ENCODE measurements around the gene C14orf180. TPM values are rescaled to one million over a fixed set of nuclear protein-coding genes. Genes with fewer than 3 reads are reported as not detected.
A peak's percentile ranks its signal among the peaks of the same experiment; 100 is the strongest.

C14orf180 gene
- total RNA-seq, 1 experiment from 2014 or later: not detected

DNA sequence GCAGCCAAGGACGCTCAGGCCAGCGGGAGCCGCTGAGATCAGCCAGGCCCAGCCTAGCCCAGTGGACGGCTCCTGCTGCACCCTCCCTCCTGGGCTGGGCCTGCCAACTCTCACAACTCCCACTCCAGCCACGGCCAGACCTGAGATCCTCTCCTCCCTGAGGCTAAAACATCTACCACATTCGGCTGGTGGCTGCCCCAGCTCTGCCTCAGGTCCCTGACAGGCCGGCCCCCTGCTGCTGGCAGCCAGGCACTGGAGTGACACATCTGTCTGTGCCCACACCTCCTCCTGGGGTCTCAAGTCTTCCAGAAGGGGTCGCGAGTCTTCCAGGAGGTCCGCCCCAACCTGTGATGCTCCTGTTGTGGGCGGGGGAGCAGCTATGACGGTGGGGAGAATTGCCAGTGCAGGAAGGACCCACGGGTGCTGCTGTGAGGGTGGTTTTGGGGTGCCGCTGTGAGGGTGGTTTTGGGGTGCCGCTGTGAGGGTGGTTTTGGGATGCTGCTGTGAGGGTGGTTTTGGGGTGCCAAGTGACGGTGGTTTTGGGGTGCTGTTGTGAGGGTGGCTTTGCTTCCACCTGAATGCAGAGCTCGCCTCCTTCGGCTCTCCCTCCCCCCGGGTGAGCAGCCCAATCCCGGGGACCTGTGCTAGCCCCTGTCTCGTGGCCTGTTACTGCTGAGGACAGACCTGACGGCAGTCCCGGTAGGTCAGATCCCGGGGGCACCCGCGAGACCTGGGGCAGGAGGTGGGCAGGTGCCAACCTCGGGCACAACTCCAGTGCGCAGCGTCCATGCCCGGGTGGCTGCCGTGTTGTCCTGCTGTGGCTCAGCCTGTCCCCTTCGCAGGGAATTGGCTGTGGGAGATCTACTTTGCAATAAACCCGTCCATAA, 27.5 kb upstream of the C14orf180 start:
- CTCF ChIA-PET: interaction anchor here (0.5 to 1.2 kb wide), 2 partner anchors 12 to 63 kb away, joined by 3 to 5 read pairs; no protein-coding TSS in a partner anchor
- POLR2A ChIA-PET: no interaction called here
- DNase-seq (ENCODE audit: low spot score): peak; percentile 13

DNA sequence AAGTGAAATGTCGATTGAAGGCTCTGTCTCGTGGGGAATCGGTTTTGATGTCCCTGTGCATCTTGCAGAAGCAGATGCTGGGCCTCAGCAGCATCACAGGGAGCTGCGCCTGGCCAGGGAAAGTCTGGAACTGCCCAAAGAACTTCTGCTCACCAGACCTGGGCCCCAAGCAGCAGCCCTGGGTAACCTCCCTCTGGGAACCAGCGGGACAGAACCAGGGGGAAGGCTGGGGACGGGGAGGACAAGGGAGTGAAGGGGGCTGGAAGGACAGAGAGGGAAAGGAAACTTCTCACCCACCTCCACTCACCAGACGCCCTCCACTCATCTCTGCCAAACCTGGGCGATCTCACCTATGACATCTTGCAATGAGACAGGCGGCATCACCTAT, 26.8 kb upstream of the C14orf180 start:
- H3K9me3 Mint-ChIP-seq: peaks cover 7% of the 10 kb centered on the region; the same call in 1 of the 2 replicates
- ChIA-PET CTCF (no interaction called here), POLR2A (no interaction called here)
- TF ChIP-seq NFYB (CRISPR knock-in tag; conservative IDR thresholded peaks at IDR 0.05; ENCODE audit: low read depth) (no peak), NR1H2 (CRISPR knock-in tag; IDR thresholded peaks at IDR 0.05) (no peak), FOXK1 (CRISPR knock-in tag; IDR thresholded peaks at IDR 0.05) (no peak), ELF4 (CRISPR knock-in tag; IDR thresholded peaks at IDR 0.05; ENCODE audit: low read depth) (no peak), IRF2 (CRISPR knock-in tag; IDR thresholded peaks at IDR 0.05; ENCODE audit: borderline replicate concordance, low read depth) (no peak)
- TF ChIP-seq, protein P1, sequence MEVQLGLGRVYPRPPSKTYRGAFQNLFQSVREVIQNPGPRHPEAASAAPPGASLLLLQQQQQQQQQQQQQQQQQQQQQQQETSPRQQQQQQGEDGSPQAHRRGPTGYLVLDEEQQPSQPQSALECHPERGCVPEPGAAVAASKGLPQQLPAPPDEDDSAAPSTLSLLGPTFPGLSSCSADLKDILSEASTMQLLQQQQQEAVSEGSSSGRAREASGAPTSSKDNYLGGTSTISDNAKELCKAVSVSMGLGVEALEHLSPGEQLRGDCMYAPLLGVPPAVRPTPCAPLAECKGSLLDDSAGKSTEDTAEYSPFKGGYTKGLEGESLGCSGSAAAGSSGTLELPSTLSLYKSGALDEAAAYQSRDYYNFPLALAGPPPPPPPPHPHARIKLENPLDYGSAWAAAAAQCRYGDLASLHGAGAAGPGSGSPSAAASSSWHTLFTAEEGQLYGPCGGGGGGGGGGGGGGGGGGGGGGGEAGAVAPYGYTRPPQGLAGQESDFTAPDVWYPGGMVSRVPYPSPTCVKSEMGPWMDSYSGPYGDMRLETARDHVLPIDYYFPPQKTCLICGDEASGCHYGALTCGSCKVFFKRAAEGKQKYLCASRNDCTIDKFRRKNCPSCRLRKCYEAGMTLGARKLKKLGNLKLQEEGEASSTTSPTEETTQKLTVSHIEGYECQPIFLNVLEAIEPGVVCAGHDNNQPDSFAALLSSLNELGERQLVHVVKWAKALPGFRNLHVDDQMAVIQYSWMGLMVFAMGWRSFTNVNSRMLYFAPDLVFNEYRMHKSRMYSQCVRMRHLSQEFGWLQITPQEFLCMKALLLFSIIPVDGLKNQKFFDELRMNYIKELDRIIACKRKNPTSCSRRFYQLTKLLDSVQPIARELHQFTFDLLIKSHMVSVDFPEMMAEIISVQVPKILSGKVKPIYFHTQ (CRISPR knock-in tag; IDR thresholded peaks at IDR 0.05): no peak
- TF ChIP-seq, protein P2, sequence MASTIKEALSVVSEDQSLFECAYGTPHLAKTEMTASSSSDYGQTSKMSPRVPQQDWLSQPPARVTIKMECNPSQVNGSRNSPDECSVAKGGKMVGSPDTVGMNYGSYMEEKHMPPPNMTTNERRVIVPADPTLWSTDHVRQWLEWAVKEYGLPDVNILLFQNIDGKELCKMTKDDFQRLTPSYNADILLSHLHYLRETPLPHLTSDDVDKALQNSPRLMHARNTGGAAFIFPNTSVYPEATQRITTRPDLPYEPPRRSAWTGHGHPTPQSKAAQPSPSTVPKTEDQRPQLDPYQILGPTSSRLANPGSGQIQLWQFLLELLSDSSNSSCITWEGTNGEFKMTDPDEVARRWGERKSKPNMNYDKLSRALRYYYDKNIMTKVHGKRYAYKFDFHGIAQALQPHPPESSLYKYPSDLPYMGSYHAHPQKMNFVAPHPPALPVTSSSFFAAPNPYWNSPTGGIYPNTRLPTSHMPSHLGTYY (CRISPR knock-in tag; IDR thresholded peaks at IDR 0.05): no peak
- no peaks in the 10 kb centered on the region for H3K27me3 Mint-ChIP-seq (ENCODE audit: low read depth)
- H3K4me3 Mint-ChIP-seq: no peak overlapping the region
- DNase-seq (ENCODE audit: low spot score) (peak; percentile 7), ATAC-seq (no peak)
- H3K27ac Mint-ChIP-seq: no peak overlapping the region
- H3K36me3 Mint-ChIP-seq: no peaks in the 10 kb centered on the region
- H3K4me1 Mint-ChIP-seq: peaks cover 6% of the 10 kb centered on the region

More for the DNA sequence above, 27.5 kb upstream of the C14orf180 start:
- Mint-ChIP-seq H3K4me1 (peaks cover 6% of the 10 kb centered on the region), H3K4me3 (no peak overlapping the region), H3K27me3 (ENCODE audit: low read depth) (no peaks in the 10 kb centered on the region), H3K9me3 (peaks cover 7% of the 10 kb centered on the region; the same call in 1 of the 2 replicates), H3K27ac (no peak overlapping the region), H3K36me3 (no peaks in the 10 kb centered on the region)
- TF ChIP-seq ZNF138 (CRISPR knock-in tag; conservative IDR thresholded peaks at IDR 0.05): no peak
- ATAC-seq: no peak

DNA sequence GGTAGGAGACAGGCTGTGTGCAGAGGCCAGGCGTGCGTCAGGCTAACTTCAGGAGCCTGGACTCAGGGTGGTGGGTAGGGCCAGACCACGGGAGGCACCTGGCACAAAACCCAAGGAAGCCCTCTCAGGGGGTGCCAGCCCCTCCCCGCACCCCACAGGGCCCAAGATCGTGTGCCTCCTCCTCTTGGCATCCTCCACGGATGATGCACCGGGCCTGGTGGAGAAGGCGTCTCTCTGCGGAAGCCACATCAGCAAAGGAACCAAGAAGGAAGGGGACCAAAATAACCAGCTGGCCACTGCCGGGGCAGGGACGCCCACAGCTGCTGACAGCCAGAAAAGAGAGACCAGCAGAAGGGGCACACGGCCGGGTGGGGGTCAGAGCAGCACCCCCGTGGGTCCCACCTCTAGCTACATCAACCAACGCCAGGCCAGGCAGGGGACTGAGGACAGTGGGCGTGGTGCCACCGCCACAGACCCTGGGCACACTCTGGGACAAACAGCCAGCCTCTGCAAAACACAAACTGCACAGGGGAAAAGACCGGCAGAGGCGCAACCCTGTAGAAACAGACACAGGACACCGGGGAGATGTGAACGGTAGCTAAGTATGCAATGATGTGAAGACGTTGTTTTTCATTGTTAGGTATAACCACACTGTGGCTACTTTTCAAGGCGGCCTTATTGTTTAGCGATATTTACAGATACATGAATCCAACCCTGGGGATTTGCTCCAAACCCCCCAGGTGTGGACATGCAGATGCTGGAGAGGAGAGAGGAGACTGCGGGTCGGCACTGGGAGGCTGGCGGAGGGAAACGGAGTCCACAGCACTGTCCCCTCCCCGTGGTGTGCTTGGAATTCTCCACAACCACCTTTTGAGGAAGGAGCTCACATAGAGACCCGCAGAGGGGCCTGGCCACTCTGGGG, 26.1 kb upstream of the C14orf180 start:
- H3K9me3 Mint-ChIP-seq: peaks cover 7% of the 10 kb centered on the region; the same call in 1 of the 2 replicates
- no peak for ATAC-seq
- no peaks in the 10 kb centered on the region for H3K36me3 Mint-ChIP-seq
- DNase-seq (ENCODE audit: low spot score): peak; percentile 9
- H3K4me3 Mint-ChIP-seq: no peak overlapping the region
- H3K4me1 Mint-ChIP-seq: peaks cover 6% of the 10 kb centered on the region
- no peaks in the 10 kb centered on the region for H3K27me3 Mint-ChIP-seq (ENCODE audit: low read depth)
- H3K27ac Mint-ChIP-seq: peak overlapping the region; percentile 45; the same call in 1 of the 2 replicates
- POLR2A ChIA-PET: no interaction called here
- CTCF ChIA-PET: interaction anchor here (0.7 to 3.4 kb wide), 3 partner anchors 11 to 211 kb away, joined by 3 to 23 read pairs (median 3); no protein-coding TSS in a partner anchor
- TF ChIP-seq ELF4 (CRISPR knock-in tag; IDR thresholded peaks at IDR 0.05; ENCODE audit: low read depth) (no peak), GRHL2 (CRISPR knock-in tag; IDR thresholded peaks at IDR 0.05; ENCODE audit: insufficient replicate concordance, severe bottlenecking) (no peak), ZNF317 (CRISPR knock-in tag; IDR thresholded peaks at IDR 0.05; ENCODE audit: borderline replicate concordance, low read depth) (no peak), SMAD3 (CRISPR knock-in tag; IDR thresholded peaks at IDR 0.05; ENCODE audit: borderline replicate concordance) (no peak), FOXP1 (CRISPR knock-in tag; IDR thresholded peaks at IDR 0.05; ENCODE audit: borderline replicate concordance) (no peak), ETV6 (CRISPR knock-in tag; IDR thresholded peaks at IDR 0.05) (no peak), JUN (CRISPR knock-in tag; IDR thresholded peaks at IDR 0.05) (no peak), ZNF138 (CRISPR knock-in tag; conservative IDR thresholded peaks at IDR 0.05) (no peak), ZNF121 (CRISPR knock-in tag; IDR thresholded peaks at IDR 0.05) (no peak)
- TF ChIP-seq, protein P3, sequence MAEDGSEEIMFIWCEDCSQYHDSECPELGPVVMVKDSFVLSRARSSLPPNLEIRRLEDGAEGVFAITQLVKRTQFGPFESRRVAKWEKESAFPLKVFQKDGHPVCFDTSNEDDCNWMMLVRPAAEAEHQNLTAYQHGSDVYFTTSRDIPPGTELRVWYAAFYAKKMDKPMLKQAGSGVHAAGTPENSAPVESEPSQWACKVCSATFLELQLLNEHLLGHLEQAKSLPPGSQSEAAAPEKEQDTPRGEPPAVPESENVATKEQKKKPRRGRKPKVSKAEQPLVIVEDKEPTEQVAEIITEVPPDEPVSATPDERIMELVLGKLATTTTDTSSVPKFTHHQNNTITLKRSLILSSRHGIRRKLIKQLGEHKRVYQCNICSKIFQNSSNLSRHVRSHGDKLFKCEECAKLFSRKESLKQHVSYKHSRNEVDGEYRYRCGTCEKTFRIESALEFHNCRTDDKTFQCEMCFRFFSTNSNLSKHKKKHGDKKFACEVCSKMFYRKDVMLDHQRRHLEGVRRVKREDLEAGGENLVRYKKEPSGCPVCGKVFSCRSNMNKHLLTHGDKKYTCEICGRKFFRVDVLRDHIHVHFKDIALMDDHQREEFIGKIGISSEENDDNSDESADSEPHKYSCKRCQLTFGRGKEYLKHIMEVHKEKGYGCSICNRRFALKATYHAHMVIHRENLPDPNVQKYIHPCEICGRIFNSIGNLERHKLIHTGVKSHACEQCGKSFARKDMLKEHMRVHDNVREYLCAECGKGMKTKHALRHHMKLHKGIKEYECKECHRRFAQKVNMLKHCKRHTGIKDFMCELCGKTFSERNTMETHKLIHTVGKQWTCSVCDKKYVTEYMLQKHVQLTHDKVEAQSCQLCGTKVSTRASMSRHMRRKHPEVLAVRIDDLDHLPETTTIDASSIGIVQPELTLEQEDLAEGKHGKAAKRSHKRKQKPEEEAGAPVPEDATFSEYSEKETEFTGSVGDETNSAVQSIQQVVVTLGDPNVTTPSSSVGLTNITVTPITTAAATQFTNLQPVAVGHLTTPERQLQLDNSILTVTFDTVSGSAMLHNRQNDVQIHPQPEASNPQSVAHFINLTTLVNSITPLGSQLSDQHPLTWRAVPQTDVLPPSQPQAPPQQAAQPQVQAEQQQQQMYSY (CRISPR knock-in tag; IDR thresholded peaks at IDR 0.05): no peak
